ENCODE measurements around the gene SGTA.

Gene SGTA

DNA sequence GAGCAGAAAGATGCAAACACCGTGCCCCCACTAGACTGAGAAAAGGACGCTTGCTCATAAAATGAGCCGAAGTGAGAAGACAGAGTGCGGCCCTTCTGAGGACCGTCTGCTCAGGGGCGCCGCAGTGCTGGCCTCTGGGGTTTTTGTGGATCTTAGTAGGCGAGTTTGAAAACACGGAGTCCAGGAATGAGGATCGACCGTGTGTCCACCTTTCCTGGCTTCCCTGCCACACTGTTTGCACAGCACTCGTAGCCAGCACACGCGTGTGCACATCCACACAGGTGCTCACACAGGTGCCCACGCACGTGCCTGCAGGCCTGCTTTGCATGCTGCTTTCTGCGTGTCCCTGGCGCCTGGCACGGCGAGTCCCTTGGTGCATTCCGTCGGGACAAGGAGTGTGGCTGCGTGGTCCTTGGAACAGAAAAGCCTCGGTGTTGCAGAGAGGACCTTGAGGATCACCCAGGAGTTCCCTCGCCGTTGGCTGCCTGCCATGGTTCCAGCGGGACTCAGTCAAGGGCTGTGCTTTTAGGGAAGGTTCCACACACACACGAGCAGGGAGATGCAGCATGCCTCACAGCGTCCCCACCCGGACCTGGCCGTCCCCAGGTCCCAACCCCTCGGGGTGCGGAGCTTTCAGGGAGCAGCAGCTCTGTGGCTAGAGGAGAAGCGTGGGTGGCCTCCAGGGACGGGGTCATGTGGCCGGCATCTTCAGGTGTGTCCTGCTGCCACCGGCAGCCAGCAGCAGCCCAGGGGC is 26.5 kb upstream of the SGTA start:
- DNase-seq: no peak

DNA sequence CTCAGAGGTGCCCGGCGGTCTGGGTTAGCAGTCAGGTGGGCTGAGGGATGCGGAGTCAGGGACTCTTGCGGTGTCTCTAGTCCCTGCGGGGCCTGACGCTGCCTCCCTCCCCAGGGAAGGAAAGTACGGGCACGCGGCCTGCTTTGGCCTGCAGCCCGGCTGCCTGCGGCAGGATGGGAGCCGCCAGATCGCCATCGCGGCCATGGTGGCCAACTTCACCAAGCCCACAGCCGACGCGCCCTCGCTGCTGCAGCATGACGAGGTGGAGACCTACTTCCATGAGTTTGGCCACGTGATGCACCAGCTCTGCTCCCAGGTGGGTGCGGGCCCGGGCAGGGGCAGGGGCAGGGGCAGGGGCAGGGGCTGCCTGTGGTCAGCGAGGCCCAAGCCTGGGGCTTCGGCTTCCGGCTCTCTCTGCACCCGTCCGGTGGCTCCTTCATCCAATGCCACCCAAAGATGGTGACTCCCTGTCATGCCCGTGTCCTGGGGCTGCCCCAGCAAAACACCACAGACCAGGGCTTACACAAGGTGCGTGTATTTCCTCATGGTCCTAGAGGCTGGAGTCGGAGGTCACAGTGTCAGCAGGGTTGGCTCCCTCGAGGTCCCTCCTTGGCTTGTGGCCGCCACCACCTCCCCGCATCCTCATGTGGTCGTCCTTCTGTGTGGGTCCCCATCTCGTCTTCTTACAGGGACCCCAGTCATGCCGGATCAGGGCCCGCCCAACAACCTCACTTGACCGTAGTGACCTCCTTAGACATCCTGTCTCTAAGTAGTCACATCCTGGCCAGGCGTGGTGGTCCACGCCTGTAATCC is 25.3 kb upstream of the SGTA start:
- no peak for DNase-seq

DNA sequence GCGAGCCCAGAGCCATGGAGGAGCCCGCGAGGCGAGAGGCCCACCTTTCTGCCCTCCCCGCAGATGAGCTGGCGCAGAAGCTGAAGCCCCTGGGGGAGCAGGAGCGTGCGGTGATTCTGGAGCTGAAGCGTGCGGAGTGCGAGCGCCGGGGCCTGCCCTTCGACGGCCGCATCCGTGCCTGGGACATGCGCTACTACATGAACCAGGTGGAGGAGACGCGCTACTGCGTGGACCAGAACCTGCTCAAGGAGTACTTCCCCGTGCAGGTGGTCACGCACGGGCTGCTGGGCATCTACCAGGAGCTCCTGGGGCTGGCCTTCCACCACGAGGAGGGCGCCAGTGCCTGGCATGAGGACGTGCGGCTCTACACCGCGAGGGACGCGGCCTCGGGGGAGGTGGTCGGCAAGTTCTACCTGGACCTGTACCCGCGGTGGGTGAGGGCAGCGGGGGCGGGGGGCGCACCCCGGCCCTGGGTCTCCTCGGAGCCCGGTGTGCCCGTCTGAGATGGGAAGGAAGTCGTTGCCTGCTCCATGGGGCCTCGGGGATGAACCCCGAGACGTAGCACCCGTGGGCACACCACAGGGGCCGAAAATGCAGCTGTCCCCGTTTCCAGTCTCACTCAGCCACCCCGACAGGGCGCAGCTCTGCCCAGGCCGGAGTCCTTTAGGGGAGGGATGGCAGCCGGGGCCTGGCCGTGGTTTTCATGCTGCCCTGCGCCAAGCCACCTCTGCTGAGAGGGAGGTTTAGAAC is 24.5 kb upstream of the SGTA start:
- DNase-seq: no peak

DNA sequence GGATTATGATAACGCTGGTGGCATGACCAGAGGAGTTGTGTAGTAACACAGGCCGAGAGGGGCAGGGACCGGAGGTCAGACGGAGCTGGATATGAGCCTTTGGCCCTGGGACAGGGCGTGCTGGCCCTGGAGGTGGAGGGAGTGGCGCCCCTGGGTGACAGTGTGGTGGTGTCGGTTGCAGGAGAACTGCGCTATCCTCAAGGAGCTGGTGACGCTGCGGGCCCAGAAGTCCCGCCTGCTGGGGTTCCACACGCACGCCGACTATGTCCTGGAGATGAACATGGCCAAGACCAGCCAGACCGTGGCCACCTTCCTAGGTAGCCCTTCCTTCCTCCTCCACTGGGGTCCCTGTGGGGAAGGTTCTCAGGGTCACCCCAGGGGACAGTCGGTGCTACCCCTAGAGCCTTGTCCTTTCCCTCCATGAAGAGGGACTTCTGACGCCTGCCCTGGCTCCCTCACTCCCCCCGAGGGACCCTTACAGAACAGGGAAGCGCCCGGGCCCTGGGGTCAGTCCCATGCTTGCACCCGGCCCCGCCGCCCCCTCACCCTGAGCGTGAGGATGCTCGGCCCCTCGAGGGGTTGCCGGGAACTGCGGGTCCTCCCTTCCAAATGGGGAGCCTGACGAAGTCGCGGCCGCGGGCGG is 23.8 kb upstream of the SGTA start:
- DNase-seq: no peak

DNA sequence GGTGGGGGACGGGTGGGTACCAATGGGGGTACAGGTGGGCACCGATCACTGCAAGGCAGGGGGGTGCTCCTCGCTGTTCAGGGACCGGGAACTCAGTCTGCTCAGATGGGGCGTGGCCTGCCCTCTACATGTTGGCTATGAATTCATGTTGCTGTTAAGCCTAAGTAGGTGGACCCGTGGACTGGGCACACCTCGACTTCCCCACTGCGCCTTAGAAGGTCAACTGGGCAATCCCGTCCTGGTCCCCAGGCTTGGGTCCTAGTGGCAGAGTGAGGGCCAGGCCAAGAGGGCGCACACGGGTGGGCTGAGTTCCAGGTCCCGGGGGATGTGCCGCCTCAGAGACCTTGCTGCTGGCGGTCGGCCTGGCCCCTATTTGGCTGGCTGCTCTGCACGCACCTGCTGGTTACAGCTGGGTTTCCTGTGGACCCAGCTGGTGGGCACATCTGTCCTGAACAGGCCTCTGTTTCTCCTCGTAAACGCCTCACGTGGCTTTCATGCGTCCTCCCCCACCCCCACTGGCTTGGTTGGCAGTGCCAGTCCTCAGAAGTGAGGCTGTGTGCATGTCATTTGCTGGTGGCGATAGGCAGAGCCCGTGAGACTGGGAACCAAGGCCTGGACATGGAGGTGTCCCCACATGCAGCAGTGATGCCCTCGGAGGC is 23.0 kb upstream of the SGTA start:
- no peak for DNase-seq

DNA sequence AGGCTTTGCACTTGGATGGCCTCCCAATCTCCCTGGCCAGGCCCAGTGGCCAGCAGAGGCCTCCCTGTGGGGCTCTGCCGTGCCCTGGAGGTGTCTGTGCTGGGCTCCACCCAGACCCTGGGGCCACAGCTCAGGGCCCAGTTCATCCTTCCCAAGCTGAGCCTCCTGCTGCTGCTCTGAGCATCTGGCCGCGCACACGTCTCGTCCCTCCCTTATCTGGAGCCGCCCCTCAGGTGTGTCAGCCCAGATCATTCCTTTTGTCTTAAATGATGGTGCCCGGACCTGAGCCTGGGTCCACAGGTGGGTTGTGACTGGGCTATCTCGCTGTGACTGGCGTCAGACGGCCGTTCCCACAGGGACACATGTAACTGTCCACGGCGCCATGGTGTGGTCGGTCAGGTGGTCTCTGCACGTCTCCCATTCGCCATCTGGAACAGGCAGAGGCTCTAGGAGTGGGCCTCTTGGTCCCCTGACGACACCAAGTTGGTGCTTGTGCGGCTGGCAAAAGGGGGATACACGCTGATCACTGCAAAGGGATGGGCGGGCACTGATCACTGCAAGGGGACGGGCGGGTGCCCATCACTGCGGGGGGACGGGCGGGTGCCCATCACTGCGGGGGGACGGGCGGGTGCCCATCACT is 22.3 kb upstream of the SGTA start:
- no peak for DNase-seq

DNA sequence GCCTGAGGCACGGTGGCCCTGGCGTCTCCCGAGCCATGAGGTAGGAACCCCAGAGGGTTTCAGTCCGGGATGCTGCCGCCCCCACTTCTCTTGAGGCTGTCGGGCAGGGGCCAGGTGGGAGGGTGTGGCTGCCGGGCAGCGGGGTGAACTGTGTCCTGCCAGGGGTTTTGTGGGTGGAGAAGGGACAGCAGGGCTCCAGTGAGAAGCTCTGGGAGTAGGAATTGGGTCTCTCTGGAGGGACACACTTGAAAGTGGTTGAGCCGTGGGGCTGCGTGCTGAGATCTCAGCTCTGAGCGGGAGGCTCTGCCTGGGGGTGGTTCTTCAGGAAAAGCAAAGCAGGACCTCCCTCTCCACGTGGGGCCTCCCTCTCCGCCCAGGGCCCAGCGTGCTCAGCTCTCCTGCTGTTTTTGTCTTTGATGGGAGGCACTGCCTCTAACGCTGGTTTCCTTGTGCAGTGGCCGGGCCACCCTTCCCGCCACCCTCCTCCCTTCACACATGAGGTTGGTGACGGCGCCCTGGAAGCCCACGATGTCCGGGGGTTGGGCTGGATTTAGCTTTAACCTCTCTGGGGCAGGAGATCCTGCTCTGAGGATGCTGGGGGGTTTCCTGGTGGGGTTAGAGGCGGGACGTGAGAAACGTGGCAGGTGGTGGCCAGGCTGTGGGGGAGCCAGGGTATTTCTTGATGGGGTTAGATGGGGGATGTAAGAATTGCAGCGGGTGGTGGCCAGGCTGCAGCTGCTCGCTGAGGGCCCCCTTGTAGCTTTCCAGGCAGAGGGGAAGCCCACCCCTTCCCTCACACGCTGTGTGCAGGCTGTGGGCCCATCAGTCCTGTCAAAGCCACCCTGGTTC is 21.3 kb upstream of the SGTA start:
- DNase-seq: no peak

DNA sequence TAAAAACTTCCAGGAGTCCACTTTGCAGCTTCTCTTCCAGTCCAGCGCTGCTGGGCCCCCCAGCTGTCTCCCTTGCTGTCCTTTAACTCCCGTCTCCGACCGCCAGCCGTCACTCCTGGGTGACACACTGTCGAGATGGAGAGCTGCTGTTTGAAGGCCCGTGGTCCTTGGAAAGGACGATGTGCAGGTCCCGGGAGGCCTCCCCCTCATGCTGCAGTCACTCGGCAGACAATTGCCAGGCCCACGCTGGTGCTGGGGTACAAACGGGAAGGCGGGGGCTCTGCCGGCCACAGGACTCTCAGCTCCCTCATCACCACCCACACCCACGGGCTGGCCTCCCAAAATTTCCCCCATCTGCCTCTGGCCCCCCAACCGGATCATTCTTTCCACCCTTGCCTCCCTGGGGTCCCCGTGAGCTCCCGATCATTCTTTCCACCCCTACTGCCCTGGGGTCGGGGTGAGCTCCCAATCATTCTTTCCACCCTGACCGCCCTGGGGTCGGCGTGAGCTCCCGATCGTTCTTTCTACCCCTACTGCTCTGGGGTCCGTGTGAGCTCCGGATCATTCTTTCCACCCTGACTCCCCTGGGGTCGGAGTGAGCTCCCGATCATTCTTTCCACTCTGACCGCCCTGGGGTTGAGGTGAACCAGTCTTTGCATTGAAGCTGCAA is 20.5 kb upstream of the SGTA start:
- no peak for DNase-seq

DNA sequence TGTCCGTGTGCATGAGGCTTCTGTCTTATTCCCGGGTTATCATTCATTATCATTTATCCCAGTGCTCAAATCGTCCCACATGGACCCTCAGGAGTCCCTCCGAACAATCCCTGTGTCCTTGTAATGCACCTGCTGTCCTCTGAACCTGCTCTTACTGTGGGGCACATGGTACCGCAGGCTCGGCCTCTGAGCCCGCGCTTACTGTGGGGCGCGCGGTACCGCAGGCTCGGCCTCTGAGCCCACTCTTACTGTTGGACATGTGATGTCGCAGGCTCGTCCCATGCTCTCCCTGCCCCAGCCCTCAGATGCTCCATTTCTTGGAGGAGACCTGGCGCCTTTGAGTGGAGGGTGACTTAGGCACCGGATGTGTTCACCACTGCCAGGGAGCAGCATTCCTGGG is 19.8 kb upstream of the SGTA start:
- no peak for DNase-seq

DNA sequence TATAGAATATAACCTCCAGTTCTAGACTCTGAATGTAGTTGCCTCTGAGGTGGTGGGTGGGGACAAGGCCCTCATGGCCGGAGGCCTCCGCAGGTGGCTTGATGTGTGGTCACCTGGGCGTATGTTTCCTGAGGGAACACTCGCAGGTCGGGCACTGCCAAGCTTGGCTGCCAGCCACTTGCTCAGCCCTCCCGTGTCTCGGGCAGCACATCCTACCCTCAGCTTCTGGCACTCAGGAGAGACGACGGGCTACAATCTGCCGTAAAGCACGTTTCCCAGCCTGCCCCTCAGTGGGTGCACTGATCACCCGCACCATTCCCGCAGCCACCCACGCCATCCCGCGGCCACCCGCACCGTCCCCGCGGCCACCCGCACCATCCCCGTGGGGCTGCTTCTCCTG is 17.4 kb upstream of the SGTA start:
- DNase-seq: no peak

DNA sequence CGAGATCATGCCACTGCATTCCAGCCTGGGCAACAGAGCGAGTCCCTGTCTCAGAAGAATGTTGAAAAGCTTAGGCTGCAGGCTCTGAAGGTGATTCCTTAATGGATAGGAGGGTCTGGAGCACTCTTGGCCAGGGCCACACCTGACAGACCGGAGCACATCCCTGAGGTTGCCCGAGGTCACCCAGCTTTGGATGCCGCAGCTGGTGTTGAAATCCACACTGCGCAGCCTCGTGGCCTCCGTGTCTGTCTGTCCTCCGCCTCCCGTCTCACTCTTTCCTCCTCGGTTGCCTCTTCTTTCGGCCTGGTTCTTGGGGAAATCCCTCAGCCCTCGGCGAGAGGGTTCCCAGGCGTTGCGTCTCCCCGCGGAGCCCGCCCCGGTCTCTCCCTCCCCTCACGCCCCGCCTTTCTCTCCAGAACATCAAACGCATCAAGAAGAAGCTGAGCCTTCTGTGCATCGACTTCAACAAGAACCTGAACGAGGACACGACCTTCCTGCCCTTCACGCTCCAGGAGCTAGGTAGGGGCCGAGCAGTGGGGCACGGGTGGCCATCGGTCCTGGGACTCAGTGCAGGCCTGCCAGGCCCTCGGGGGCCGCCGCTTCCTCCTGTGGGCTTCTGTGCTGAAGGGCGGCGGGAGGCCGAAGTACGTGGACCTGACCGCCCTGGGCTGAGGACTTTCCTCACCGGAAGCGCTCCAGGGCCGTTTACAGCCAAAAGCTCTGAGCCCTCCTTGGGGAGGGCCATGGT is 16.4 kb upstream of the SGTA start:
- no peak for DNase-seq

DNA sequence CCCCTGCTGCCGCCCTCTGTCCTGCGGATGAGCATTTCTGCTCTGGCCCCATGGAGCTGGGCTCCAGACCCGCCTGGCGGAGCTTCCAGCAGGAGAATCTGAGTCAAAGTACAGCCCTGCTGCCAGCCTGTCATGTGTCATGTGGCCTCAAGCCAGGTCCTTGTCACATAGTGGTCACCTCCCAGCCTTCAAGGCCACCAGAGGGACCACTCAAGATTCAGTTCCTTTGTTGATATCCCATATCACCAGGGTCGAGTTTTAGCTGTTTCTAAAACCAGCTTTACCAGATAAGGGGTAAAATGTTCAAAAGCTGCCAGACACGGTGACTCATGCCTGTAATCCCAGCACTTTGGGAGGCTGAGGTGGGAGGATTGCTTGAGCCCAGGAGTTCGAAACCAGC is 15.7 kb upstream of the SGTA start:
- DNase-seq: no peak

DNA sequence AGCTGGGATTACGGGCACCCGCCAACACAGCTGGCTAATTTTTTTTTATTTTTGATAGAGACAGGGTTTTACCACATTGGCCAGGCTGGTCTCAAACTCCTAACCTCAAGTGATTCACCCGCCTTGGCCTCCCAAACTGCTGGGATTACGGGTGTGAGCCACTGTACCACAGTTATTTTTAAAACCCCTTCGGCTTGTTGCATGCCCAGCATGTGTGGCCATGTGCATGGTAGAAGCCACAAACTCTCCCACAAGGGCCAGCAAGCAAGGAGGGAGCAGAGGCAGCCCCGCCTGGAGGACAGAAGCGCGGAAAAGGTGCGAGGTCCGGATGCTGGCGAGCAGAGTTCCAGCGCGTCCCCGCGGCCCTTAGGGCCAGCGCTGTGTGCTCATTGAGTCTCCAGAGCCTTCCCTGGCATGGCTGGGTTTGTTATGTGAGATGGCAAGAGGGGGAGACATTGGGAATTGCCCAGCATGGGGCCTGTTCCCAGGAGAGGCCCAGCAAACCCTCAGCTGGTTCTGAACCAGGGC is 15.1 kb upstream of the SGTA start:
- no peak for DNase-seq

DNA sequence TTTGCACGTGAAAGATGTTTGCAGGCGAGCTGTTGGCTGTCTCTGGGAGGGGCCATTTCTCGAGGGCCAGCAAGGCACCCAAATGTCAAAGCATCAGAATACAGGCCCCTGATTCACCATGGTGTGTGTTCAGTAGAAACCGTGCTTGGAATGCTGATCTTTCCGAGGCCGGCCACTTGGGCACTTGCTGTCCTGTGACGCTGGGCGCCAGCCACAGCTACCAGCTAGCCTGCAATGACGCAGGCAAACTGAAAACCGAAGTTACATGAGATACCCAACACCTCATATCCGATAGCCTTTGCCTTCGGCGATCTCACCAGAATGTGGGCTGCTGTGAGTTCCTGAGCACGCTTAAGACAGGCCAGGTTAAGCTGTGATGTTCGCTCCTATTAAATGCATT is 14.2 kb upstream of the SGTA start:
- no peak for DNase-seq

DNA sequence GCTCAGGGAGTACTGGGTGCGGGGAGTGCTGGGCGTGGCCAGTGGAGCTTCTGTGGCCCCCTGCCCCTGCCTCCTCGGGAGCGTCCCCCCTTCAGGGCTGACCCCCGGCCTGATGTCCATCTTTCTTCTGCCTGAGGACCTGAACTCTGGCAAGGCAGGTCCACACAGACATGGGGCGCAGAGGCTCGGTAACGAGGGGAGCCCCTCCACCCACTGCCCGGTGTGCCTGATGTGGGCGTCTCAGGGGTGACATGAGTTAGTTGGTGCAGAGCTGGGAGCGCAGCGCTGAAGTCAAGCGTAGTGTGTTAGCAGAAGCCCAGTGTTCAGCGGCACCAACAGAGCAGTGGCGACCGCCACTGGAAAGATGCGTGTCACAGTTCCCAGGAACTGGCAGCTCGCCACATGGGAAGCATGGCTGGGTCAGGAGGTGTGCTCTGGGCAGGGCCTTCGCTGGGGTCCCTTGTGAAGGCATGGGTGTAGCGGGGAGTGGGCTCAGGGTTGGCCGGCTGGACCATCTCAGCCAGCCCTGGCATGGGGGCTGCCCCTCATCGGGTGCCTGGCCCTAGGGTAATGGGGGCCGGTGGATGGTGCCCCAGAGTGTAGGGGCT is 13.7 kb upstream of the SGTA start:
- DNase-seq: no peak

DNA sequence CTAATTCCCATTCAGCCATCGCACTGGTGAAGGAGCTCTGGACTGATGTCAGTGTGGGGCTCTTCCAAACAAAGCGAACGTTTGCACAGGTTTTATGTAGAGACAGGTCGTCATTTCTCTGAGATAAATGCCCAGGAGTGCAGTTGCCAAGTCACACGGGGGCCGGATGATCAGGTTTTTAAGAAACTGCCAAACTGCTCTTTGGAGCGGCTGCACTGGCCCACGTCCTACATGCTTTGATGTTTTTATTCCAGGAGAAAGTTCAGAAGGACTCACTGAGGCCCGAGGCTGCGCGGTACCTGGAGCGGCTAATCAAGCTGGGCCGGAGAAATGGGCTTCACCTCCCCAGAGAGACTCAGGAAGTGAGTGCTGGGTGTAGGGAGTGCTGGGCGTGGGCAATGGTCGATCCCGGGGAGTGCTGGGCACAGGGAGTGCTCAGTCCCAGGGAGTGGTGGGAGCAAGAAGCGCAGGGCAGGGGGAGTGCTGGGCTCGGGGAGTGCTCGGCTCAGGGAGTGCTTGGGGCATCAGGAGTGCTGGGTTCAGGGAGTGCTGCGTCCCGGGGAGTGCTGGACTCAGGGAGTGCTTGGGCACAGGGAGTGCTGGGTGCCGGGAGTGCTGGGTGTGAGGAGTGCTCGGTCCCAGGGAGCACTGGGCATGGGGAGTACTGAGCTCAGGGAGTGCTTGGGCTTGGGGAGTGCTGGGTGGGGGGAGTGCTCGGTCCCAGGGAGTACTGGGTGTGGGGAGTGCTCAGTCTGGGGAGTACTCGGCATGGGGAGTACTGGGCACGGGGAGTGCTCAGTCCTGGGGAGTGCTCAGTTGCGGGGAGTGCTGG is 13.0 kb upstream of the SGTA start:
- no peak for DNase-seq

DNA sequence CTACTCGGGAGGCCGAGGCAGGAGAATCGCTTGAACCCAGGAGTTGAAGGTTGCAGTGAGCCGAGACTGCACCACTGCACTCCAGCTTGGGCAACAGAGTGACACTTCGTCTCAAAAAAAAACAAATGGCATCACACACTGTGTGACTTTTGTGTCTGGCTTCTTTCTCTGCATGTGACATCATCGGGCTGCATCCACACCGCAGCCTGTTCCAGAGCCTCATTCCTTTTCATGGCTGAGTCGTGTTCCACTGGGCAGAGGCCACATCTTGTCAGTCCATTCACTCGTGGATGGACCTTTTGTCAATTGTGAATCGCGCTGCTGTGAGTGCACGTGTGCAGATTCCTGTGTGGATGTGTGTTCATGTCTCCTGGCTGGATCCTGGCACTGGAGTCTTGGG is 10.5 kb upstream of the SGTA start:
- no peak for DNase-seq

DNA sequence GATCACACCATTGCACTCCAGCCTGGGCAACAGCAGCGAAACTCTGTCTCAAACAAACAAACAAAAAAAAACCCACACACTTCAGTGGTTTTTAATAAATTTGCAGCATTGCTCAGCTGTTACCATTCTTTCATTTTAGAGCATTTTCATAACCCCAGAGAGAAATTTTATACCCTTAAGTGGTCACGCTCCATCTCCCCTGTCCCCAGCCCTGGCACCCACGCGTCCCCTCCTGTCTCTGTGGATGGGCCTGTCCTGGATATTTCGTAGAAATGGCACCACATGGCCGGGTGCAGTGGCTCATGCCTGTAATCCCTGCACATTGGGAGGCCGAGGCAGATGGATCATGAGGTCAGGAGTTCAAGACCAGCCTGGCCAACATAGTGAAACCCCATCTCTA is 10.1 kb upstream of the SGTA start:
- no peak for DNase-seq

Data from stimulated activated CD4-positive, alpha-beta T cell treated with anti-CD3 and anti-CD28 coated beads, Interleukin-2, amount 100 ng/mL, for 48 hours (primary cell).